K562 treated with DMSO at 1 percent for 4 hours (cell line): ENCODE data around the gene MPRIP. TPM values are rescaled to one million over a fixed set of nuclear protein-coding genes. Genes with fewer than 3 reads are reported as not detected.

Experiments used
- total RNA-seq: library from RNA; unstranded; fragments of 300-600 nt; gene quantifications from 2 replicates; pipeline ENCODE4 v1.2.3, GENCODE V29; 2022; ENCODE audit not compliant: insufficient read depth

Gene MPRIP
- total RNA-seq: 36.3 and 38.6 TPM in 2 replicates

GRCh38 chr17:17042384-17042736 is at the start of gene MPRIP:
TSS of gene MPRIP (plus strand) at chr17:17042457. CDS start at chr17:17042849, 392 bp downstream.

GRCh38 chr17:17206124-17206912 is 164.1 kb downstream of the MPRIP start, which contains the start of gene PLD6:
TSS of gene PLD6 (minus strand) at chr17:17206333. CDS start at chr17:17206286, 47 bp downstream.

GRCh38 chr17:17237026-17237799 is 195.0 kb downstream of the MPRIP start, which contains the start of gene FLCN:
TSS of gene FLCN (minus strand) at chr17:17237168. CDS start at chr17:17228137, 9,031 bp downstream.

Other genes with a start within 250 kb of the MPRIP start
- gene TNFRSF13B, start 70.3 kb upstream of the MPRIP start, total RNA-seq: not detected in 2 replicates
- 3.0 and 3.2 TPM in 2 replicates for gene PLD6, start 163.9 kb downstream of the MPRIP start, total RNA-seq
- gene FLCN, start 194.7 kb downstream of the MPRIP start, total RNA-seq: 44.3 and 56.3 TPM in 2 replicates
- 73.9 and 86.3 TPM in 2 replicates for gene COPS3, start 238.8 kb downstream of the MPRIP start, total RNA-seq